SJCRH30 (cell line): ENCODE results near the gene MIOS. TPM values are rescaled to one million over a fixed set of nuclear protein-coding genes. Genes with fewer than 3 reads are reported as not detected.
A peak's percentile ranks its signal among the peaks of the same experiment; 100 is the strongest.
"Not testable (repeated sequence)": the region's sequence is repeated elsewhere in the genome, so short reads cannot be mapped to it uniquely, and the experiment has no call there.

Source experiments
- DNase-seq, 2 experiments: peaks; one replicate each; pipeline ENCODE4 v3.0.0-alpha.2; 2015 to 2020
- H3K27ac ChIP-seq: fragments of 250-450 bp; sonication (Bioruptor Pico); 2 replicates; pipeline ENCODE4 v1.5.1; 2020; ENCODE audit warnings: mild to moderate bottlenecking, moderate library complexity
- H3K27me3 ChIP-seq: fragments of 250-450 bp; sonication (Bioruptor Pico); 2 replicates; pipeline ENCODE4 v1.5.1; 2020; ENCODE audit warnings: mild to moderate bottlenecking, moderate library complexity
- H3K36me3 ChIP-seq: fragments of 250-450 bp; sonication (Bioruptor Pico); 2 replicates; pipeline ENCODE4 v1.5.1; 2020; ENCODE audit warnings: mild to moderate bottlenecking, moderate library complexity
- H3K4me1 ChIP-seq: fragments of 250-450 bp; sonication (Bioruptor Pico); 2 replicates; pipeline ENCODE4 v1.5.1; 2020; ENCODE audit warnings: mild to moderate bottlenecking, moderate library complexity
- H3K4me3 ChIP-seq: fragments of 250-450 bp; sonication (Bioruptor Pico); 2 replicates; pipeline ENCODE4 v1.5.1; 2020; ENCODE audit warnings: mild to moderate bottlenecking, moderate library complexity
- H3K9me3 ChIP-seq: fragments of 250-450 bp; sonication (Bioruptor Pico); replicated peaks from 2 replicates; pipeline ENCODE4 v1.5.1; 2020; ENCODE audit warnings: mild to moderate bottlenecking, moderate library complexity
- total RNA-seq: library from RNA; depleted of rRNA; stranded (reverse); fragments of >200 nt; shearing (Covaris generic); gene quantifications from 2 replicates; pipeline ENCODE4 v1.2.3, GENCODE V29; 2014

Gene MIOS
- total RNA-seq, 1 experiment from 2014 or later: 44.4 TPM

DNA sequence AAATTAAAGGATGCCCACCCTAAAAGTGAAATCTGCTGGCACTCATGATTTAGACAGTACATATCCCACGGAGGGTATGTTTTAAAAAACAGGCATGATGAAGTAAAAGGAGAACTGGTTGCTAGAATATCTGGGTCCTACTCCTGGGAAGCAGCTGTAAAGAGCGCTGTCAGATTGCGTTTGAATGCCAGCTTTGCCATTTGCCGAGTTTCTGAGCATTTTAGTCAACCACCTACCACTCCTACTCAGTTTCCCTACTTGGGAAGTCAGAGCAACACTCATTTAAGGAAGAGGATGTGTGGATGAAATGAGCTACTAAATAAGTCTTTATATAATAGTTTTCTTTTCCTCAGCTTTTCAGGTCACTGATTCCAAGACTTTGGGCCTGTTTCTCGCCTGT is 72.7 kb downstream of the MIOS start:
- H3K9me3 ChIP-seq: no peaks in the 10 kb centered on the region
- H3K36me3 ChIP-seq: no peaks in the 10 kb centered on the region
- peak in 1 of 2 experiments; percentile 35 for DNase-seq
- peak overlapping the region; percentile 78 for H3K27ac ChIP-seq
- no peaks in the 10 kb centered on the region for H3K27me3 ChIP-seq
- H3K4me1 ChIP-seq: no peaks in the 10 kb centered on the region
- peak overlapping the region; percentile 89 for H3K4me3 ChIP-seq

DNA sequence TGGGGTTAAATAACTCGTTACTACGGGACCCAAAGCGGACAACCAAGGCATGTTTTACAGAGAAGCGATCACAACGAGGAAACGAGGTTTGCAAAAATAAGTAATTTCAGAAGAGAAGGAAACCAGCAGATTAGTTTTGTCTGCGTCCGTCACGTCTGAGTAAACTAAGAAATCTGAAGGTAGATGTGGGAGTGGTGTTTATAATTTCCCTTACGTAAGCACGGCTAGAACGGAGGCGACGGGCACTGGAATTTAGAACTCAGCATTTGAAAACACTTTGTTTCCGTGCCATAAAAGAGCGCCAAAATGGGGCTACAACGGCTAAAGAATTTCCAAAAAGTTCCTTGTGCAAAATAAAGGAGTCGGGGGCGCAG is 73.2 kb downstream of the MIOS start:
- peak overlapping the region; percentile 89 for H3K4me3 ChIP-seq
- H3K36me3 ChIP-seq: no peaks in the 10 kb centered on the region
- DNase-seq: no peak
- peak overlapping the region; percentile 78 for H3K27ac ChIP-seq
- no peaks in the 10 kb centered on the region for H3K4me1 ChIP-seq
- no peaks in the 10 kb centered on the region for H3K27me3 ChIP-seq
- H3K9me3 ChIP-seq: no peaks in the 10 kb centered on the region

DNA sequence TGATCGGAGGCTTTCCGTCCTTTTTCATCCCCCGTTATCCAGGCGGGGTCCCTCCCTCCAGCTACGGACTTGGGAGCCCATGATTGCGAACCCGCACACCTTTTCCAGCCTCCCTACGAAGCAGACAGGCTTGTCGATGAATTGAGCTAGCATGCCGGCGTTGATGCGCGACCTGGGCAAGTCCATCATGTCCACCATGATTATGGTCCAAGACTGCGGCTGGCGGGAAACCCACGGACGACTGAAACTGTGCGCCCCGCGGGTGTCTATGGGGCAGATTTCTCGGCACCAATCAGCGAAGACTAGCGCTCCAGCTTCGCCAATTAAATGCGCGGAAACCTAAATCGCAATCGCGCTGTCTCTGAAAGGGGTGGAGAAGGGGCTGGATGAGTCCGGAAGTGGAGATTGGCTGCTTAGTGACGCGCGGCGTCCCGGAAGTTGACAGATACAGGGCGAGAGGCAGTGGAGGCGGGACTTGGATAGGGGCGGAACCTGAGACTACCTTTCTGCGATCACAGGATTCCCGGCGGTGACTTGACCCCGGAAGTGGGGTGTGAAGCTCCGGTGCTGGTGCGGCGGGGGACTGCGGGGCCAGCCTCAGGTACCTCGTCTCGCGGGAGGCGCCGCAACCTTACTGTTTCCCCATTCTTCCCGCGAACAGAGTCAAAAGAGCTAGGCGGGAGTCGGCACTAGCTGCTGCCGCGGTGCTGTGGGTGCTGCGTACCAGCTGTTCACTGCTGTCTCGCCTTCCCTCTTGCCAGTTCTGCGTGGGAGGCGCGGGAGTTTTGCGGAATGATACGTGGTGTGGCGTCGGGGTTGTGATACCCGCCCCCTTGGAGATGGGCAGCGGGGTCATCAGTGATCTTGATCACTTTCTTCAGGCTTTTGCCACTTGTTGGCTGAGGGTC is 73.8 kb downstream of the MIOS start, which contains the start of gene UMAD1:
UMAD1 (plus strand) TSS at position 532 of the 908 bp plus-strand sequence. CDS start 32,620 bp downstream, outside the sequence.
- Histone ChIP-seq H3K36me3 (no peaks in the 10 kb centered on the region), H3K27me3 (no peaks in the 10 kb centered on the region), H3K4me3 (peak within 1 kb of the TSS; percentile 89), H3K9me3 (no peaks in the 10 kb centered on the region), H3K27ac (peak within 1 kb of the TSS; percentile 78), H3K4me1 (no peaks in the 10 kb centered on the region)
- DNase-seq: peak; percentile 99 to 100

DNA sequence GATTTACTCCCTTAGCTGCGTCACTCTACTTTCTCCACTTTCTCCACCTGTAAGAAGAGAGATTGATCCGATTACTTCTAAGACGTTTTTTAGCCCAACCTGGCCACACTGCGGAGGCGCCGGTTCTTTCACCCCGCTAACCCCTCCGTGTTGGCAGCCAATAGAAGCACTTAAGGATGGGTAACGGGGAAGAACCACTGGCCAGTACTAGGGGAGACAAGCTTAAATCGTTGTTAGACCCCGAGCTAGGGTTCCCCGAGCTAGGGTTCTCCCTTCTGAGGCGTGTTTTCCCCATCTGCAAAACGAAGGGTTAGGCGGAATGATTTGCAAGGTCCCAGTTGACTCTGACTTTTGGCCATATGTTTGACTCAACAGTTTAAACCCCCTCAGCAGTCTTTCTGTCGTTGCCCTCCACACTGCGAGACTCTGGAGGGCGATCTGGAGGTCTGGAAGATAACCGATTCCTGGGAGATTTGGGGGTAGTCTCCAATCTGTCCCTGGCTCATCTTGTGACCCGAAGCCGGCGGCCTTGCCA is 74.5 kb downstream of the MIOS start:
- Histone ChIP-seq H3K36me3 (no peaks in the 10 kb centered on the region), H3K27me3 (no peaks in the 10 kb centered on the region), H3K27ac (peak overlapping the region; percentile 78), H3K9me3 (no peaks in the 10 kb centered on the region), H3K4me1 (no peaks in the 10 kb centered on the region), H3K4me3 (peak overlapping the region; percentile 89)
- DNase-seq: peak in 1 of 2 experiments; percentile 48

DNA sequence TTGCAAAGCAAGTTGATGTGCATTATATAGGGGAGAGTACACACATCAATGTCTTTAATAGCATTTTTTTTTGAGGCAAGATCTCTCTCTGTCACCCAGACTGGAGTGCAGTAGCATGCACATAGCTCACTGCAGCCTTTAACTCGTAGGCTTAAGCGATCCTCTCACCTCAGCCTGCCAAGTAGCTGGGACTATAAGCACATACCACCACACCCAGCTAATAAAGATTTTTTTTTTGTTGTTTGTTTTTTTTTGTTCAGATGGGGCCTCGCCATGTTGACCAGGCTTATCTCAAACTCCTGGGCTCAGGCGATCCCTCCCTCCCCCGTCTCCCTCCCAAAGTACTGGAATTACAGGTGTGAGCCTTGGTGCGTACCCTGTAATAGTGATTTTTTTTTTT is 75.4 kb downstream of the MIOS start:
- Histone ChIP-seq H3K36me3 (no peaks in the 10 kb centered on the region), H3K4me3 (no peak overlapping the region), H3K4me1 (no peaks in the 10 kb centered on the region), H3K27me3 (no peaks in the 10 kb centered on the region), H3K9me3 (no peaks in the 10 kb centered on the region), H3K27ac (no peak overlapping the region)
- no peak for DNase-seq

DNA sequence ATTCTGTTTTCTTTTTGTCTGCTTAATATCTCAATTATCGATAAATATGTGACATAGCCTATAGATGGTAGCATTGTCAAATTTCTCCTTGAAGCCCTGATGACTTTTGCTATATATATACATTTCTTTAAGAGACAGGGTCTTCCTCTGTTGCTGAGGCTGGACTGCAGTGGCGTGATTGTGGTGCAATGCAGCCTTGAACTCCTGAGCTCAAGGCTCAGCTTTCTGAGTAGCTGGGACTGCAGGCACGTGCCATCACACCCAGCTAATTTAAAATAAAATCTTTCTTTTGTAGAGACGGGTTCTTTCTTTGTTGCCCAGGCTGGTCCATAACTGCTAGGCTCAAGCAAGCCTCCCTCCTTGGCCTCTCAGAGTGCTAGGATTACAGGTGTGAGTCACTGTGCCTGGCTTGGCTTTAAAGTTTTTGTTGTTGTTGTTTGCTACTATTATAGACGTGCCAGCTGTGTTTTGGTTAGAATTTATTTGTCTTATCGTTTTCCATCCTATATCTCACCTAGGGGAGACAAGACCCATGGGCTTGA is 80.9 kb downstream of the MIOS start:
- no peaks in the 10 kb centered on the region for H3K36me3 ChIP-seq
- no peaks in the 10 kb centered on the region for H3K9me3 ChIP-seq
- no peak for DNase-seq
- H3K4me1 ChIP-seq: no peaks in the 10 kb centered on the region
- no peaks in the 10 kb centered on the region for H3K27me3 ChIP-seq
- no peak overlapping the region for H3K27ac ChIP-seq
- H3K4me3 ChIP-seq: no peak overlapping the region

DNA sequence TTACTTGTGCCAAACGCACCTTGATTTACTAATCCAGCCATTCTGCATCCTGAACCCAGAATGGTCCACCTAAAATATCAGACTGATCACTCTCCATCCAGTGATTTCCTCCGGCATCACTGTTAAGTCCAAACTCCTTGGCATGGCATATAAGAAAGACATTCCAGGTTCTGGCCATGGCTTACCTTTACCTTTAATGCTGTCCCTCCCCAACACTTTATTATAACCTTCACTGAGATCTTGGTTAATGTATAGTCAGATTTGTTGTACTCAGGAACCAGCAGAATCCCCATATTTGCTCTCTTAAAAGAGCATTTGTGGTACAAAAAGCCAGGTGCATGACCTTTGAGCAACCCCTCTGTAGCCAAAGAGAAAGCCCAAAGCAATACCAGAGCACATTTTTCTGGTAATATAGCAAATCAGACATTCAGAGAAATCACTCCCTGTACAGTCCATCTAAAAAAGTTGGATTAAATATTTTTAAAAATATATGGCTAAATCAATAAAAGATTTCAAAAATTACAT is 84.1 kb downstream of the MIOS start:
- Histone ChIP-seq H3K4me1 (no peaks in the 10 kb centered on the region), H3K36me3 (no peaks in the 10 kb centered on the region), H3K4me3 (no peak overlapping the region), H3K9me3 (no peaks in the 10 kb centered on the region), H3K27ac (no peak overlapping the region), H3K27me3 (no peaks in the 10 kb centered on the region)
- DNase-seq: no peak

DNA sequence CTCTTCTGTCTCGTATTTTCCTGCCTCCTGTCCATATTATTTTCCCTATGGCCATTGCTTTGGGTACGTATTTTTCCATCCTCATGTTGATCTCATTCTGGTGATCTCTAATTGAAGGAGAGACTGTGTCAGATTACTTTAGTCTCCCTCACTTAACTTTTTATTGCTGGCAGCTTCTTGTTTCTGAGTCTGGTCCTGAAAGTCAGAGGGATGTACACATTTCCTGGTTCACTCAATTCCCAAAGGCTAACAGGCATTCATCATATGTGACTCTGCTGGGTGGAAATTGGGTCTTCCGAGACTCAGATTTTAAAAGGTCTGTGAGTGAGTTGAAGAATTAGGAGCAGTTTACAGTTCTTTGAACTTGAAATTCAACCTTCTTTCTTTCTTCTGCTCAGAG is 84.8 kb downstream of the MIOS start:
- H3K4me3 ChIP-seq: no peak overlapping the region
- no peaks in the 10 kb centered on the region for H3K36me3 ChIP-seq
- H3K9me3 ChIP-seq: no peaks in the 10 kb centered on the region
- no peaks in the 10 kb centered on the region for H3K4me1 ChIP-seq
- no peaks in the 10 kb centered on the region for H3K27me3 ChIP-seq
- H3K27ac ChIP-seq: no peak overlapping the region
- DNase-seq: no peak

DNA sequence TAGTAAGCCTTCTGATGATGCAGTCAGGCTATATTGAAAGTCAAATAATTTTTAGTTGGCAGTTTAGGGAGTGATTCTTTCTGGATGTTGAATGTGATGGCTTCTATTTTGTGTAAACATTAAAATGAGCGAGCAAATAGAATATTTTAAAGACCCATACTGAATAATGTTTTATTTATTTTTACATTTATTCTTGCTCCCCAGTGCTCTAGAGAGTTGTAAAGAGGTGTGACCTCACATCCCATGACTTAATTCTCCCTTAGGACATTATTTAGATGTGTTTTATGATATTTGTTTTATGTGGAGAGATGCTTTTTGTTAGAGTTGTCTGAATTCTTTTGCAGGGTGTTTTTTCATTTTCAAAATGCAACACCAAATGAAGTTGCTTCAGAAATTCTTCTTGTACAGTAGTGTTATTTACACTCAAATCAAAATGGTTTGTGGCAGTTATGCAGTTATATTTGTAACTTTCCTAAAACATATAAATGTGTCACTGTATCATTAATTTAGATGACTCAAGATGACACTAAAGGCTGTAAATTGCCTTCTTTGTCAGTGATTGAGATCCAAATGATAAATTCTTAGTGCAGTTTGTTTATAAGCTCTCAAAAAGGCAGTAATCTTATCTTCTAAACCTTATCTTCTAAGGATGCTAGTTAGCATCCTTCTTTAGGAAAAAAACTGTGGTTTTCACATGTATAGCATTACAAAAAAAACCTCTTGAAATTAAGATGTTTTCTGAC is 86.3 kb downstream of the MIOS start:
- no peak overlapping the region for H3K27ac ChIP-seq

DNA sequence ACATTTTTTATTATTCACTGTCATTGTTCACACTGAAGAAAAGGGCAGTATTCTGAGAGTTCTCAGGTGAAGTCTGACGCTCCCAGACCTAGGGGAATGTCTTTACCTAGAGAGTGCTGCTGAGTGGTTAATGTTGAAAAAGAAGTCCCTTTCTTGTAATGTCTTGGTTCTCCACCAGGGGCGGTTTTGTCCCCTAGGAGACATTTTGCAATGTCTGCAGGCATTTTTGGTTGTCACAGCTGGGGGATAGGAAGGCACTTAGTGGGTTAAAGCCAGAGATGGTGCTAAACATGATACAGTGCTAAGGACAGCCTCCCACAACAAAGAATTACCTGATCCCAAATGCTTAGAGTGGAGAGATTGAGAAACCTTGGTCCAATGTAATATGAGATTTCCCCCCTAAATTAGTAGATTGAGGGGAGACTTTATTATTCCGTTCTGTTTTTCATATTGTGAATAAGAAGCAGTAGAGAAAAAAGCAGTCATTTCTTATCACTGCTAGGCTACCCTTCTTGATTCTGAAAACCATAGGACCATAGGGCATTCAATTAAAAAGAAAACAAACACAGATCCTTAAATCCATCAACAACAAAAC is 87.0 kb downstream of the MIOS start:
- Histone ChIP-seq H3K36me3 (no peaks in the 10 kb centered on the region), H3K27ac (no peak overlapping the region)
- peak; percentile 36 to 62 for DNase-seq

More for the DNA sequence above, 86.3 kb downstream of the MIOS start:
- no peaks in the 10 kb centered on the region for H3K27me3 ChIP-seq
- DNase-seq: no peak
- H3K9me3 ChIP-seq: no peaks in the 10 kb centered on the region; the same call in 1 of the 2 replicates
- no peak overlapping the region for H3K4me3 ChIP-seq
- H3K36me3 ChIP-seq: no peaks in the 10 kb centered on the region
- no peaks in the 10 kb centered on the region for H3K4me1 ChIP-seq

DNA sequence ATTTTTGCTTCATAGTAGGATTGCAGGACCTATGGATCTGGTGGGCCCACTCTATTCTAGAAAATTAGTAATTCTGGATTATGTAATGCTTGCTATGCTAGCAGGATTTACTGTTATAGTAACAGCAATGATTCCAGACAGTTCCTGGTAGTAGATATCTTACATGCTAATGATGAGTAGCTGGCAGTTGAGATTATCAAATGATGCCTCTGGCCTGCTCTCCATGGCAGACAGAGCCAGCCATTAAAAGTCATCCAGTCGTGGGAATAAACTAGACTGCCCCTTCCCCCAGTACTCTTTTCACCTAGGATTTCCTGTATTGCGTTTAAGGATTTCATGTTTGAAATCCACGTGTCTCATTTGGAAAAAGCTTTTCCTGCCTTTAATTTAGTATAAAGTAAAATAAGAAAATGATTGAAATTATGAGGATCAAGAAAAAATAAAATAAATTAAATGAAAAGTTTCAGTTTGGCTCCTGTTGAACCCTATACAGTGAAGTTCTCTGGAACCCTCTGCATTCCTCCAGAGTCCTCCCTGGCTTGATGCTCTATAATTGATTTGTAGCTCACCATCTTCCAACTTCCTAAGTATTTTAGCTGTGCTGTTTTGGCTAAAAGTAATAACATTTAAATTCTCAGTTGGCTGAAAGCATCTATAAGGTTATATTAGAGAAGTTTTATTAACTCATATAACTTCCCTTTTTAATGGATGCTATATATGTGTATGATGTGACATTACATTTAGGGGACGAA is 88.5 kb downstream of the MIOS start:
- no peaks in the 10 kb centered on the region for H3K4me1 ChIP-seq
- H3K27me3 ChIP-seq: no peaks in the 10 kb centered on the region
- no peaks in the 10 kb centered on the region; the same call in 1 of the 2 replicates for H3K9me3 ChIP-seq
- H3K27ac ChIP-seq: no peak overlapping the region
- DNase-seq: no peak
- H3K4me3 ChIP-seq: no peak overlapping the region
- H3K36me3 ChIP-seq: no peaks in the 10 kb centered on the region

More for the DNA sequence above, 87.0 kb downstream of the MIOS start:
- Histone ChIP-seq H3K4me3 (no peak overlapping the region), H3K27me3 (no peaks in the 10 kb centered on the region), H3K9me3 (no peaks in the 10 kb centered on the region; the same call in 1 of the 2 replicates), H3K4me1 (no peaks in the 10 kb centered on the region)

DNA sequence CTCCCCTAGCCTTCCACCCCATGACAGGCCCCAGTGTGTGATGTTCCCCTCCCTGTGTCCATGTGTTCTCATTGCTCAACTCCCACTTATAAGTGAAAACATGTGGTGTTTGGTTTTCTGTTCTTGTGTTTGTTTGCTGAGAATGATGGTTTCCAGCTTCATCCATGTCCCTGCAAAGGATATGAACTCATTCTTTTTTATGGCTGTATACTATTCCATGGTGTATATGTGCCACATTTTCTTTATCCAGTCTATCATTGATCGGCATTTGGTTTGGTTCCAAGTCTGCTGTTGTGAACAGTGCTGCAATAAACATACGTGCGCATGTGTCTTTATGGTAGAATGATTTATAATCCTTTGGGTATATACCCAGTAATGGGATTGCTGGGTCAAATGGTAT is 89.8 kb downstream of the MIOS start:
- H3K36me3 ChIP-seq, H3K27ac ChIP-seq: not testable (repeated sequence)

More for the DNA sequence above, 89.8 kb downstream of the MIOS start:
- not testable (repeated sequence) for H3K4me1 ChIP-seq, H3K9me3 ChIP-seq, H3K27me3 ChIP-seq, H3K4me3 ChIP-seq, DNase-seq
